Vagina (tissue), 2 donors: ENCODE data around the gene VWF.
"Not testable (repeated sequence)": the region's sequence is repeated elsewhere in the genome, so short reads cannot be mapped to it uniquely, and the experiment has no call there.

Experiments
- POLR2A ChIP-seq, 2 donors: fragments of 450-650 bp; IDR thresholded peaks; one replicate each; pipeline ENCODE4 v1.6.1; 2017; ENCODE audit warnings: antibody characterized with exemption in 2 of 2, mild to moderate bottlenecking in 2 of 2, moderate library complexity in 2 of 2
- TF ChIP-seq, protein P1 (sequence below), 3 experiments: fragments of 450-650 bp in 2 of 3; fragments of 200-600 bp in 1 of 3; sonication (generic) in 1 of 3; IDR thresholded peaks; one replicate each; pipeline ENCODE4 v1.5.1; 2017 to 2019; ENCODE audit warnings: antibody characterized with exemption in 3 of 3, mild to moderate bottlenecking in 2 of 3, moderate library complexity in 2 of 3

DNA sequence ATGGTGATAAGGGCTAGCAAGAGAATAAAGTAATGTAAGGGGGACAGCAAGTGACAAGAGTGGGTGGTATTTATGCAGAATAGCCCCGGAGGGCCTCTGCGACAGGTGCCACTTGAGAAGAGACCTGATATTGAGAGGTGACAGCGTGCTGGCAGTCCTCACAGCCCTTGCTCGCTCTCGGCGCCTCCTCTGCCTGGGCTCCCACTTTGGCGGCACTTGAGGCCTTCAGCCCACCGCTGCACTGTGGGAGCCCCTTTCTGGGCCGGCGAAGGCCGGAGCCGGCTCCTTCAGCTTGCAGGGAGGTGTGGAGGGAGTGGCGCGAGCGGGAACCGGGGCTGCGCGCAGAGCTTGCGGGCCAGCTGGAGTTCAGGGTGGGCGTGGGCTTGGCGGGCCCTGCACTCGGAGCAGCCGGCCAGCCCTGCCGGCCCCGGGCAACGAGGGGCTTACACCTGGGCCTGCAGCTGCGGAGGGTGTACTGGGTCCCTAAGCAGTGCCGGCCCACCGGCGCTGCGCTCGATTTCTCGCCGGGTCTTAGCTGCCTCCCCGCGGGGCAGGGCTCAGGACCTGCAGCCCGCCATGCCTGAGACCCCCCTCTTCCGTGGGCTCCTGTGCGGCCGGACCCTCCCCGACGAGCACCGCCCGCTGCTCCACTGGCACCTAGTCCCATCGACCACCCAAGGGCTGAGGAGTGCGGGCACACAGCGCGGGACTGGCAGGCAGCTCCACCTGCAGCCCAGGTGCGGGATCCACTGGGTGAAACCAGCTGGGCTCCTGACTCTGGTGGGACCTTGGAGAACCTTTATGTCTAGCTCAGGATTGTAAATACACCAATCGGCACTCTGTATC is 34.9 kb upstream of the VWF start:
- not testable (repeated sequence) for TF ChIP-seq POLR2A (IDR thresholded peaks at IDR 0.05)
- TF ChIP-seq, protein P1, sequence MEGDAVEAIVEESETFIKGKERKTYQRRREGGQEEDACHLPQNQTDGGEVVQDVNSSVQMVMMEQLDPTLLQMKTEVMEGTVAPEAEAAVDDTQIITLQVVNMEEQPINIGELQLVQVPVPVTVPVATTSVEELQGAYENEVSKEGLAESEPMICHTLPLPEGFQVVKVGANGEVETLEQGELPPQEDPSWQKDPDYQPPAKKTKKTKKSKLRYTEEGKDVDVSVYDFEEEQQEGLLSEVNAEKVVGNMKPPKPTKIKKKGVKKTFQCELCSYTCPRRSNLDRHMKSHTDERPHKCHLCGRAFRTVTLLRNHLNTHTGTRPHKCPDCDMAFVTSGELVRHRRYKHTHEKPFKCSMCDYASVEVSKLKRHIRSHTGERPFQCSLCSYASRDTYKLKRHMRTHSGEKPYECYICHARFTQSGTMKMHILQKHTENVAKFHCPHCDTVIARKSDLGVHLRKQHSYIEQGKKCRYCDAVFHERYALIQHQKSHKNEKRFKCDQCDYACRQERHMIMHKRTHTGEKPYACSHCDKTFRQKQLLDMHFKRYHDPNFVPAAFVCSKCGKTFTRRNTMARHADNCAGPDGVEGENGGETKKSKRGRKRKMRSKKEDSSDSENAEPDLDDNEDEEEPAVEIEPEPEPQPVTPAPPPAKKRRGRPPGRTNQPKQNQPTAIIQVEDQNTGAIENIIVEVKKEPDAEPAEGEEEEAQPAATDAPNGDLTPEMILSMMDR (IDR thresholded peaks at IDR 0.05), result not testable (repeated sequence)
